ENCODE data around the gene CACNA2D3.

DNA sequence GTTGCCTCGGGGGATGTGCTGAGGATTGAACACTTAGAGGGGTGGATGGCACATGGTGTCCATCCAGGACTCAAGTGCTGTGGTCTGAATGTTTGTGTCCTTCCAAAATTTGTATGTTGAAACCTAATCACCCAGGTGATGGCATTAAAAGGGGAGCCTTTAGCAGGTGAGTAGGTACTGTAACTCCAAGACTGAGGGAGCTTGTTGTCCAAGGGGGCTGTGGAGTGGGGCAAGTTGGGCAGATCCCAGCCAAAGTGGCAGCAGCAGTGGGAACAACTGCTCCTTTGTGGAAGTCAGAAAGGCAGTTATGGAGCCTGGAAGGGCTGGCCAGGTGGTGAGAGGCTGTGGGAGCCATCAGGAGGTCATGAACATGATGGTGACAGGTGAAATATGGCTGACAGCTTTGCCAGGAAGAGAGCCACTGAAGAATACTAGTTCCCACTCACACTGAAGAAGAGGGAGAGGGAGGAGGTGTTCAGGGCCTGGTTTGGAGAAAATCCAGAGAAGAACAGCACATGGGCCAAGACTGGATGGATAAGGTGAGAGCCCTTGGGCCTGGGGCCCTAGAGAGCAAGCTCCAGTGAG lies 385.6 kb downstream of the CACNA2D3 start:
- TF ChIP-seq, protein P1, sequence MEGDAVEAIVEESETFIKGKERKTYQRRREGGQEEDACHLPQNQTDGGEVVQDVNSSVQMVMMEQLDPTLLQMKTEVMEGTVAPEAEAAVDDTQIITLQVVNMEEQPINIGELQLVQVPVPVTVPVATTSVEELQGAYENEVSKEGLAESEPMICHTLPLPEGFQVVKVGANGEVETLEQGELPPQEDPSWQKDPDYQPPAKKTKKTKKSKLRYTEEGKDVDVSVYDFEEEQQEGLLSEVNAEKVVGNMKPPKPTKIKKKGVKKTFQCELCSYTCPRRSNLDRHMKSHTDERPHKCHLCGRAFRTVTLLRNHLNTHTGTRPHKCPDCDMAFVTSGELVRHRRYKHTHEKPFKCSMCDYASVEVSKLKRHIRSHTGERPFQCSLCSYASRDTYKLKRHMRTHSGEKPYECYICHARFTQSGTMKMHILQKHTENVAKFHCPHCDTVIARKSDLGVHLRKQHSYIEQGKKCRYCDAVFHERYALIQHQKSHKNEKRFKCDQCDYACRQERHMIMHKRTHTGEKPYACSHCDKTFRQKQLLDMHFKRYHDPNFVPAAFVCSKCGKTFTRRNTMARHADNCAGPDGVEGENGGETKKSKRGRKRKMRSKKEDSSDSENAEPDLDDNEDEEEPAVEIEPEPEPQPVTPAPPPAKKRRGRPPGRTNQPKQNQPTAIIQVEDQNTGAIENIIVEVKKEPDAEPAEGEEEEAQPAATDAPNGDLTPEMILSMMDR (IDR thresholded peaks at IDR 0.05; ENCODE audit: low read depth, low read length, missing input control), result no peak
- TF ChIP-seq, protein P2, sequence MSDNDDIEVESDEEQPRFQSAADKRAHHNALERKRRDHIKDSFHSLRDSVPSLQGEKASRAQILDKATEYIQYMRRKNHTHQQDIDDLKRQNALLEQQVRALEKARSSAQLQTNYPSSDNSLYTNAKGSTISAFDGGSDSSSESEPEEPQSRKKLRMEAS (IDR thresholded peaks at IDR 0.05), result no peak
- TF ChIP-seq NR2F2 (IDR thresholded peaks at IDR 0.05) (no peak), RAD21 (IDR thresholded peaks at IDR 0.05) (no peak), JUND (IDR thresholded peaks at IDR 0.05) (no peak), GABPA (IDR thresholded peaks at IDR 0.05 in 1 of 2, conservative IDR thresholded peaks at IDR 0.05 in 1 of 2) (no peak), EGR1 (IDR thresholded peaks at IDR 0.05; ENCODE audit: low read depth in 2 of 2) (no peak), SP1 (IDR thresholded peaks at IDR 0.05) (no peak), YY1 (IDR thresholded peaks at IDR 0.05) (no peak), RXRA (IDR thresholded peaks at IDR 0.05) (no peak), TAF1 (conservative IDR thresholded peaks at IDR 0.05) (no peak)
- TF ChIP-seq, protein P3, sequence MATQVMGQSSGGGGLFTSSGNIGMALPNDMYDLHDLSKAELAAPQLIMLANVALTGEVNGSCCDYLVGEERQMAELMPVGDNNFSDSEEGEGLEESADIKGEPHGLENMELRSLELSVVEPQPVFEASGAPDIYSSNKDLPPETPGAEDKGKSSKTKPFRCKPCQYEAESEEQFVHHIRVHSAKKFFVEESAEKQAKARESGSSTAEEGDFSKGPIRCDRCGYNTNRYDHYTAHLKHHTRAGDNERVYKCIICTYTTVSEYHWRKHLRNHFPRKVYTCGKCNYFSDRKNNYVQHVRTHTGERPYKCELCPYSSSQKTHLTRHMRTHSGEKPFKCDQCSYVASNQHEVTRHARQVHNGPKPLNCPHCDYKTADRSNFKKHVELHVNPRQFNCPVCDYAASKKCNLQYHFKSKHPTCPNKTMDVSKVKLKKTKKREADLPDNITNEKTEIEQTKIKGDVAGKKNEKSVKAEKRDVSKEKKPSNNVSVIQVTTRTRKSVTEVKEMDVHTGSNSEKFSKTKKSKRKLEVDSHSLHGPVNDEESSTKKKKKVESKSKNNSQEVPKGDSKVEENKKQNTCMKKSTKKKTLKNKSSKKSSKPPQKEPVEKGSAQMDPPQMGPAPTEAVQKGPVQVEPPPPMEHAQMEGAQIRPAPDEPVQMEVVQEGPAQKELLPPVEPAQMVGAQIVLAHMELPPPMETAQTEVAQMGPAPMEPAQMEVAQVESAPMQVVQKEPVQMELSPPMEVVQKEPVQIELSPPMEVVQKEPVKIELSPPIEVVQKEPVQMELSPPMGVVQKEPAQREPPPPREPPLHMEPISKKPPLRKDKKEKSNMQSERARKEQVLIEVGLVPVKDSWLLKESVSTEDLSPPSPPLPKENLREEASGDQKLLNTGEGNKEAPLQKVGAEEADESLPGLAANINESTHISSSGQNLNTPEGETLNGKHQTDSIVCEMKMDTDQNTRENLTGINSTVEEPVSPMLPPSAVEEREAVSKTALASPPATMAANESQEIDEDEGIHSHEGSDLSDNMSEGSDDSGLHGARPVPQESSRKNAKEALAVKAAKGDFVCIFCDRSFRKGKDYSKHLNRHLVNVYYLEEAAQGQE (IDR thresholded peaks at IDR 0.05), result no peak
- TF ChIP-seq, protein P4, sequence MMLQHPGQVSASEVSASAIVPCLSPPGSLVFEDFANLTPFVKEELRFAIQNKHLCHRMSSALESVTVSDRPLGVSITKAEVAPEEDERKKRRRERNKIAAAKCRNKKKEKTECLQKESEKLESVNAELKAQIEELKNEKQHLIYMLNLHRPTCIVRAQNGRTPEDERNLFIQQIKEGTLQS (IDR thresholded peaks at IDR 0.05), result no peak
- TF ChIP-seq, protein P5, sequence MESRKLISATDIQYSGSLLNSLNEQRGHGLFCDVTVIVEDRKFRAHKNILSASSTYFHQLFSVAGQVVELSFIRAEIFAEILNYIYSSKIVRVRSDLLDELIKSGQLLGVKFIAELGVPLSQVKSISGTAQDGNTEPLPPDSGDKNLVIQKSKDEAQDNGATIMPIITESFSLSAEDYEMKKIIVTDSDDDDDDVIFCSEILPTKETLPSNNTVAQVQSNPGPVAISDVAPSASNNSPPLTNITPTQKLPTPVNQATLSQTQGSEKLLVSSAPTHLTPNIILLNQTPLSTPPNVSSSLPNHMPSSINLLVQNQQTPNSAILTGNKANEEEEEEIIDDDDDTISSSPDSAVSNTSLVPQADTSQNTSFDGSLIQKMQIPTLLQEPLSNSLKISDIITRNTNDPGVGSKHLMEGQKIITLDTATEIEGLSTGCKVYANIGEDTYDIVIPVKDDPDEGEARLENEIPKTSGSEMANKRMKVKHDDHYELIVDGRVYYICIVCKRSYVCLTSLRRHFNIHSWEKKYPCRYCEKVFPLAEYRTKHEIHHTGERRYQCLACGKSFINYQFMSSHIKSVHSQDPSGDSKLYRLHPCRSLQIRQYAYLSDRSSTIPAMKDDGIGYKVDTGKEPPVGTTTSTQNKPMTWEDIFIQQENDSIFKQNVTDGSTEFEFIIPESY (IDR thresholded peaks at IDR 0.05), result no peak
